Stimulated activated CD8-positive, alpha-beta memory T cell treated with anti-CD3 and anti-CD28 coated beads, Interleukin-2, amount 100 ng/mL, for 1 hour (primary cell): ENCODE measurements around the gene ATP23.

Source experiments
- DNase-seq, 2 donors: peaks; one replicate each; pipeline ENCODE4 v3.0.0-alpha.2; 2020; ENCODE audit warnings: low read depth in 2 of 2

The ATP23 gene

DNA sequence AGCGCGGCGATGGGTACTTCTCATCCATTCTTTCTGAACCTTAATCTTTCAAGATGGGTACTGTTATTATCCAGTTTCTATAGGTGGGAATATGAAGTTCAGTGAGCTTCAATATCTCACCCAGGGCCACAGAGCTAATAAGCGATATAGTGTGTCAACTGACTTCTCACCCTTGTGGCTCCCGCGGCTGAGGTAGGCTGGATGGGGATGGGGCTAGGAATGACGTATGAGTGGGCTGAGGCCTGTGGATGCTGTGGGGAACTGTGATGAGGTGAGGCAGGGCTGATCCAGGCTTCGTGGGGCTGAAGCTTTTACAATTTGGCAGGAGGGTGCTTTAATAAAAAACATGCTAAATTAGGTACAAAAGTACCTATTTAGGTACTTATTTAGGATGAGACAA is 32.9 kb upstream of the ATP23 start:
- DNase-seq = no peak

DNA sequence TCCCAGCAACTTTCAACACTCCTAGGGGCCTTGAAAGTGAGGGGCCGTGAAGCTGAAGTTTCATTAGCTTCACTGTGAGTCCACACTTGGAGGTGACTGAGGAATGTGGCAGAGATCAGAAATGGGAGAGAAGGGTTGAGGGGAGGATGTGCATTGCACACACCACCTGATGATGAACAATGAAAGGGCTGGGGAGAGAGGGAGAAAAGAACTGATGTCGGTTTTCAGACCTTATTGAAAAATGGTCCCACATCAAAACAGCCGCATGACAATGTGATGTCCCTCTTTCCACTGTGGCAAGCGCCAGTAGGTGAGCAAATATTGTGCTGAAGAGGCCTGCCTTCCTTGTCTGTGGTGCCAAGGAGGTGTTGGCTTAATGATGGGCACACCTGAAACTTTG is 32.3 kb upstream of the ATP23 start:
- DNase-seq = no peak

DNA sequence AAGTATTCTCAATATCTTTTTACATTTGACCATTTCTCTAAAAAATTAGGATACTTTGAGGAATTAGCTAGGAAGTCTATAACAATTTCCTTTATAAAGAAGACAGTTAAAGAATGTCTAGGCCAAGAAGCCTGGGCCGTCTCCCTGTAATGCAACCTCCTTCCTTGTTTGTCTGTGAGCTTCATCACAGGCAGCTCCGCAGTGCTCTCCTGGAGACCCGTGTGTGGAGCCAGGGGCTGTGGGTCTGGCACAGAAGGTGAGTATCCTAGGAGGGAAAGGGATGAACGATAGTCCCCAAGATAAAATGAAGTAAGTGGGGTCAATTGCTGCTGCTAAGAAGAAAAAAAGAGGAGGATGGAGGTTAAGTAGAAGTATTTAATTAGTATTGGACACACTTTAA is 31.8 kb upstream of the ATP23 start:
- DNase-seq = no peak

DNA sequence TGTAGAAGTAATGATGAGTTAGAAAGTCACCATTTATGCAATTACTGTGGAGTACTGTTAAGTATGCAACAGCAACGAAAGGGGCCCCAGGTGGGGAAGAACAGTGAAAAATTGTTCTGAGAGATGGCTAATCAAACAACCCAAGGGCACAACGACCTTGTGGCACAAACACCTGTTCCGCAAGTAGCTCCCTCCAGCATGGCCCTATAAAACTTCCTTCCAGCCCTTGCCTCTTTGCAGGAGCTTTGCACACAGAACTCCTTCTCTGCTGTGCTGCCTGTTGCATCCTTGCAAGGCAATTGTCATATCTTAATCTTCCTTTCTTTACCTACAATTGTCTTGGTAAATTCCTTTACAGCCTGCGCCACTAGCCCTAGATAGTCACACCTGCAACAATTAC is 23.2 kb upstream of the ATP23 start:
- DNase-seq = no peak

DNA sequence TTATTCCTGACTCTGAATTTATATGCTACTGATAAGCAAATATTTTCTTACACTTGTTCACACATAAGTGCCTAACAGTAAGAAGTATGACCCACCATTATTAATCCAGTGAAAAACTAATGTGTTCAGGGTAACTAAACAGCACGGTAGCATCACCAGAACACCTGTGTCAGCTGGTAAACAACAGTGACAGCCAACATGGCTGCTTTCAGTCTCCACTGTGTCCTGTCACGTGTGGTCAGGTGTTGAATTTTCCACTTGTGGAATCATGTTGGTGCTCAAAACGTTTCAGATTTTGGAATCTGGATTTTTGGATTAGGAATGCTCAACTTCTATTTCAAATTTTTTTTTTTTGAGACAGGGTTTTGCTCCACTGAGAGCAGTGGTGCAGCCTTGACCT is 14.3 kb upstream of the ATP23 start:
- DNase-seq = no peak

DNA sequence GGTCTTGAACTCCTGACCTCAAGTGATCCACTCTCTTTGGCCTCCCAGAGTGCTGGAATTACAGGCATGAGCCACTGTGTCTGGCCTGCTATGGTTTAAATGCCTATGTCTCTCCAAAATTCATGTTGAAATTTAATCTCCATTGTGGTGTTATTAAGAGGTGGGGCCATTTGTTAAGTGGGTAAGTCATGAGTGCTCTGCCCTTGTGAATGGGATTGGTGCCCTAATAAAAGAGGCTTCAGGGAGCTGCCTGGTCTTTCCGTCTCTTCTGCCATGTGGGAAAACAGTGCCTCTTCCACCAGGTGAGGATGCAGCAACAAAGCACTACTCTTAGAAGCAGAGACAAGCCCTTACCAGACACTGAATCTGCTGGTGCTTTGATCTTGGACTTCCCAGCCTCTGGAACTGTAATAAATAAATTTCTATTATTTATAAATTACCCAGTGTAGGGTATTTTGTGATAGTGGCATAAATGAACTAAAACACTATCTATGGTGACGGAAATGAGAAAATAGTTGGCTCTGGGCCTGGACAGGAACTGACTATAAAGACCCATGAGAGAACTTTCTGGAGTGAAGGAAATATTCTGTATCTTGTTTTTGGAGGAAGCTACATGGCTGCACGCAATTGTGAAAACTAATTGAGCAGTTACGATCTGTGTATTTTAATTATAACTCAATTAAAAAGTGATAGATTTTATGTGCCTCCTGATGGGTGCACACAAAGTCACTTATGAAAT is 12.1 kb upstream of the ATP23 start:
- DNase-seq = no peak

DNA sequence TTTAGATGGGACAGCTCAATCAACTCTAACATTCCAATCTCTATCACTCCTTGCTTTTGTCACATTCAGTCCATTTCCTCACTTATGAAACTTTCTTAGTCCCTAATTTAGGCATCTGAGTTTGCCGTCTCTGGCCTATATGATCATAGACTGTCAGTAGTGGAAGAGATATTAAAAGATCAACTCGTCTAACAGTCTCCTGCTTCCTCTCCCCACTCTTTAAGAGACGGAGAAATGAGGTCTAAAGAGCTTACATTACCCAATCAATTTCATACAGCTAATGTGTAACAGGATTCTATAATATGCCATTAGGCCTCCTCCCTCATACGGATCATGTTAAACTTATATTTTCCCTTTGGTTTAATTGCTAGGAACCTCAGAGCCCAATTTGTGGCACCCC is 6.5 kb upstream of the ATP23 start:
- DNase-seq = no peak

DNA sequence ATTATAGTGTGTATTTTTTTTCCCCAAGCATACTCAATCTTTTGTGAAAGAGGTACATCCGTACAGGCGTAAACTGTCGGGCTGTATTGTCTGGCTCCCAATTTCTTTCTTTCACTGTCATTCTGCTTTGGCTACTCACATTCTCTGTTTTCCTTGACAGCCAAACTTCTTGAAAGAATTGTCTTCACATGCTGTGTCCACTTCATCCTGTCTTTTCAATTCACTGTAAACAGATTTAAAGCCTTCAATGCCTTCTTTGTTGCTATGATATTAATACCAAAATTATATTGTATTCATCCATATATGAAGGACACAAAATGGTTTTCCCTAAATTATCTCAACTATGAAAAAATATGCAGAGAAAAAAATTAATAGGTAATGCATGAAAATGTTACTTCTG is 6.0 kb upstream of the ATP23 start:
- DNase-seq = no peak

DNA sequence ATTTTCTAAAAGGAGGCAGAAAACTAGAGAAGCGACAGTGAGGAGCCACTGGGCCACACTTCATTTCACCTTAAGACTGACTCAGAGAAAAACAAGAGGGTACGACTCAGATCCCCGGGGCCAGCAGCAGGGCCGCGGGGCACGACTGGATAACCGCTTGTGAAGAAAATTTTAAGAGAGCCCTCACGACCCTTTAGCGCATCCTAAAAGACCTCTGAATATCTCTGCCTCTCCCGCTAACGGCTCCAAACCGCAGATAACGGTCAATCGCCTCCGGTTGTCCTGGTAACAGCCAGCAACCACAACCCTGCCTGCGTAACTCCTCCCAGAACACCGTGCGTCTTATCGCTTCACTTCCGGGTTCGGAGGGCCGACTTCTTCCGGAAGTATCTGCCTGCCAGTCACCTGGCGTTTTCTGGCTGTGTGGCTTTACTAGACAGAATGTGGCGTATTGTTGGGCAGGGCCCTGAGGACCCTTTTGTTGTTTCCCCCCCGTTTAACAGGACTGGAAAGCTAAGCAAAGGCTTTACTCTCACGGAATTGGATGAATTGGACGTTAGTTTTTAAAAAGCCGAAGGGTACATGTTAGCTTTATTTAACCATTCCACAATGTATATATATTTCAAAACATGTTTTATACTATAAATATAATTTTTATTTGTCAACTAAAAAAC is 5.4 kb upstream of the ATP23 start:
- peak; percentile 83 to 86 for DNase-seq

DNA sequence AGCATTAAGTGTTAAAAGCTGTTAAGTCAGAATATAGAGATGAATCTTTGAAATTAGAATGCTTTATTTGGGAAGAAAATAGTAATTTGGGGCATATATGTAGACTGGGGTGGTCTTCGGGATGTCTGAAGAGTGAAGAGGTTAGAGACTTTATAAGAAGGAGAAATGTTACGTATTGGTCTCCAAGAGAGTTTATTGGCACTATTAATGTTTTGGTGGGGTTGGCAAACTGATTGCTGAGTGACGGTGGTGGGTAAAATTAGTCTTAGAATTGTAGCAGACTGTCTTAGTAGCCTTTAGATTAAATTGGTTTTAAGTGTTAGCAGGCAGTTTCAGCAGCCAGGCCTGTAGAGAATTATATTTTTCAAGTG is 4.9 kb upstream of the ATP23 start:
- DNase-seq = no peak

DNA sequence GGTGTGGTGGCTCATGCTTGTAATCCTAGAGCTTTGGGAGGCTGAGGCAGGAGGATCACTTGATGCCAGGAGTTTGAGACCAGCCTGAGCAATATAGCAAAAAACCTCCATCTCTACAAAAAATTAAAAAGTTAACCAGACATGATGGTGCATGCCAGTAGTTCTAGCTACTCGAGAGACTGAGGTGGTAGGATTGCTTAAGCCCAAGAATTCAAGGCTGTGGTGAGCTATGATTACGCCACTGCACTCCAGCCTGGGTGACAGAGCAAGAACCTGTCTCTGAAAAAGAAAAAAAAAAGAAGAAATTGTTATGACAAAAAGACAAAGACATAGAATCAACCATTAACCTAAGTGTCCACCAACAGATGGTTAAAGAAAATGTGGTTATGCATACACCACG is 2.1 kb upstream of the ATP23 start:
- no peak for DNase-seq

DNA sequence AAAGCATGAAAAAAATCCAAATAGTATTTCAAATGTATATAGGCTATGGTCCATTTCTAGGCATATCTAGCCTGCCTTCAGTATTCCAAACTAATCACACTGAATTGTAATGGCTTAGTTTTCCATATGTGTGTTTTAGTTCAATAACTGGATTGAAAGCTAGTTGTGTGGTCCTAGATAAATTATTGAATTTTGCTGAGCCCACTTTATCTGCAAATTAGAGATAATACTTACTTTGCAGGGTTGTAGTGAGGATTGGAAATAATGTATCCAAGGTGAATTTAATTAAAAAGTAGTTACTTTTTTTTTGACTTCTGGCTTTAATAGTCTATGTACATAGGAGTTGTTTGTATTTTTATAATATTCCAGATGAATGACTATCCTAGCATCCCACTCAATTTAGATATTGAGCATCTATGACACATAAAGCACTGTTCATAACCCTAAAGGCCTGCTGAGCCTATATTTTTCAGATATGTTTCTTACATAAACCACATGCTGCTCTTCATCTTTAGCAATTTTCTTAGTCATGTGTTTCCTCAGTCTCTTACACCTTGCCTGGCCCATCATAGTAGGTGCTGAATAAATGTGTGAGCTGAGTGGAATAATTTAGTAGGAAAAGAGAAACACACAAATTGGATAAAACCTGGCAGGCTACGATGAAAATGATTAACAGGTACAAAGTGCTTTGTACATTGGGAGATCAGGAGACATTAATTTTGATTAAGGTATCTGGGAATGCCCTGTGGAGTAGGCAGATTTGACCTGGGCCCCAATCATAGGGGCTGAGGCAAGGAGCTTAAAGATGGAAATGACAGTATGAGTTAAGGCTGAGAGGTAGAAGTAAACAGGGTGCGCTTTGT is 1.1 kb upstream of the ATP23 start:
- no peak for DNase-seq

DNA sequence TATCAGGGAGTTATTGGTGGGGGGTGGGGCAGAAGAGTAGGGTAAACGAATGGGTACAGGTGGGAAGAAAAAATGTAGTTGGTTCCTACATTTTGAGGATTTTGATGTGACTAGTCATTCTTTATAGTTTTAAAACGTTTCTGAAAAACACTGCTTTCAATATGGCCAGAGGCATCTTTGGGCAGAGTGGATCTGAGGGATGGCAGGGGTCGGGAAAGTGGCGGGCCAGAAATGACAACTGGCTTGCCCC is 527 bp upstream of the ATP23 start:
- DNase-seq = no peak

DNA sequence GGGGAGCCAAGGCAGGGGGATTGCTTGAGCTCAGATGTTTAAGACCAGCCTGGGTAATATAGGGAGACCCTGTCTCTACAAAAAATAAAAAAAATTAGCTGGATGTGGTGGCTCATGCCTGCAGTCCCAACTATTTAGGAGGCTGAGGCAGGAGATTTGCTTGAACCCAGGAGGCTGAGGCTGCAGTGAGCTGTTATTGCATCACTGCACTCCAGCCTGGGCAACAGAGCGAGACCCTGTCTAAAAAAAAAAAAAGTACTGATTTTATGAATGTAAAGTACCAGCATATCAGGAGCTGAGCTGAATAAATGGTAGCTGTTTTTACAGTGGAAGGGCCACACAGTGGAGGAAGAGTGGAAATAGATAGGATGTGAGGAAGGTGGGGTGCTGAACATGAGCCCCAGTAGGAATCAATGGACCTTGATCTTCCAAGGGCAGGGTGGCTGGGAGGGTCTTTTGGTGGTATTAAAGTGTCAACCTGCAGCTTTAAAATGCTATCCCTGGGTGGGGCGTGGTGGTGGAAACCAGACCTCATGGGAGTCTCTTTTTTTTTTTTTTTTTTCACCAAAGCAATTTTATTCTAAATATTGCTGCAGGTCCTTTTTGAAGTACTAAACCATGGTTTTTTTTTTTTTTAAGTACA is 2.2 kb downstream of the ATP23 start:
- no peak for DNase-seq

DNA sequence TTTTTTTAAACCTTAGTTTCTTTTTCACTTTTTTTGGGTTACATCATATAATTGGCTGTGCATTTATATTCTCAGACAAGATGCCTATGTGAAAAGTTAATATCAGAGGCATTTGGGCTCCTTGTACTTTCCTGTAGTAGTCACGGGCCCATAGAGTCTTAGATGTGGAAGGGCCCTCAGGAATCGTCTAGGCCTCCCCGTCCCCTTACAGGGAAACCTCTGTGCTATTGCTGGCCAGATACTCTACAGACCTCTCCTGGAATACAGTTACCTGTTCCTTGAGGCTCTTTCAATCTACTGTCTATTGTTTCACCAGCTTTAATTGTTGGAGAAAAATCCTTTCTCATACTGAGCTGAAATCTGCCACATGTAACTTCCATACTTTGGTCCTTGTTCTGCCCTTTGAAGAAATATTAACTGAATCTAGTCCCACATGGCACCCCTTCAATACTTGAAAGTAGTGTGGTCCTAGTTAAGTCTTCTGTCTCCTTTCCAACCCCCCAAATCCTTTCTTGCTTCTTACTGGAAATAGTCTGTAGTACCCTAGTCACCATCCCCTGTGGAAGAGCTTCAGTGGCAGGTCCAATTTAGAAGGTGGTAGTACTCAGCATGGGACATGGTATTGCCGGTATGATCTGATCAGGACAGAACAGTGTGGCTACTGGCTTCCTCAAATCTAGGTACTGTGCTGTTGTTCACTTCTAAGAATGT is 3.1 kb downstream of the ATP23 start:
- DNase-seq = no peak

DNA sequence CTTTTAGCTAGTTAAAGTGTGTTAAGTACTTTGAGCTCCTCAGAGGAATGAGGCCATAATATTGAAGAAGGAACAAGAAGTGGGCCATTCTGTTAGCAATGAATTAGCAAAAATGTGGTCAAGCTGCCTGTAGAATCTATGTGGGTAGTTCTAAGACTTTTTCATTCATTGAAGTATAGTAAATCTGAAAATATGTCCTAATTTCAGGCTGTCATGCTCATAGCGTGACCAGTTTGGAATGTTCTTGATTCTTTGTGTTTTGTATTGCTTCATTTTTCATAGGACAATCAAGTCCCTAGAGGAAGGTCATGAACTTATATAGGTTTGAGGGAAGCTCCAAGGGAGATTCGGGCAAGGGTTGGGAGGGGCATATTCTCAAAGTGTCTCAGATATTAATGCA is 11.4 kb downstream of the ATP23 start:
- DNase-seq = no peak

DNA sequence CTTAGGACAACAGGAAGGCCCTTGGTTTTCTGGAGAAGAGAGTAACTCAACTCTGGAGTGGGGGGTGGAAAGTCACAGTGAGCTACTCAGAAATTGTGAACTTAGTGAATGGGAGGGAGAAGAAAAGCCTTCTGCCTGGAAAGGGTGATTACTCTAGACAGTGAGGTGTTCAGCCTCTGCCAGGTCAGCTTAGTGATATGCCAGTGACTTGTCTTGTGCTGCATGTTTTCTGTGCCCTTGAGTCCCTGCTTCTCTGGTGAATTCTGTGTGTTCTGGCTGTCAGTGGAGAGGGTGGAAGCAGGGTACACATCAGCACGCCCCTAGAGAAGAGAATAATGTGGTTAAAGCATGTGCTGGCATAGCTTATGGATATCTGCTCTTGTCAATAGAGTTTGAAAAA is 13.4 kb downstream of the ATP23 start:
- no peak for DNase-seq

DNA sequence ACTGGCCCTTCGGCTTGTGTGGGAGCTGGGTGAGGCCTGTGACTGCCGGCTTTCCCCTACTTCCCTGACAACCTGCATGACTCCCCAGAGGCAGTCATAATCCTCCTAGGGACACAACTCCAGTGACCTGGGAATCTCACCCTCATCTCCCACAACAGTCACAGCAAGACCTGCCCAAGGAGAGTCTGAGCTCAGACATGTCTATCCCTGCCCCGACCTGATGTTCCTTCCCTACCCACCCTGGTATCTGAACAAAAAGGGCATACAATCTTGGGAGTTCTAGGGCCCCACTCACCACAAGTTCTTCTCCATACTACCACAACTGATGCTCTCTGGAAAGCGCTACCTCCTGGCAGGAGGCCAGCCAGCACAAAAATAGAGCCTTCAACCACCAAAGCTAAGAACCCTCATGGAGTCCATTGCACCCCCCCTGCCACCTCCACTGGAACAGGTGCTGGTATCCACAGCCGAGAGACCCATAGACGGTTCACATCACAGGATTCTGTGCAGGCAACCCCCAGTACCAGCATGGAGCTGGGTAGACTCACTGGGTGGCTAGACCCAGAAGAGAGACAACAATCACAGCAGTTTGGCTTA is 16.8 kb downstream of the ATP23 start:
- DNase-seq = no peak

DNA sequence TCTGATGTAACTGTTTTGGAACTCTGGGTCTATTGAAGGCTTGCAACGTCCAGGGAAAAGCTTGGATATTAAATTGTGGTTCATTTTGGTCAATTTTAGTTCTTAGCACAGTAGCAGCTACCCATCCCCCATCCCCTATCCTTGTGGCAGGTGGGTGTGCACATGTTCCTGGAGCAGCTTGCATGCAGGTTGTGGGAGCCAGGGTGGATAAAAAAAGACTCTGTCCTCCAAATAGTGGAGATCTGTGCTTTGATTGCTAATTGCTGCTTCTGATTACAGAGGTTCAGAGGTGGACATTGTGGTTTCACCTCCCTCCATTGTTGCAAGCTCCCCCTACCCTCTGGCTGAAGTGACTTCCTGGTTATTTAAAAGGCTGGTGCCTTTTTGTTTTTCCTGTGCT is 23.1 kb downstream of the ATP23 start:
- DNase-seq = no peak

DNA sequence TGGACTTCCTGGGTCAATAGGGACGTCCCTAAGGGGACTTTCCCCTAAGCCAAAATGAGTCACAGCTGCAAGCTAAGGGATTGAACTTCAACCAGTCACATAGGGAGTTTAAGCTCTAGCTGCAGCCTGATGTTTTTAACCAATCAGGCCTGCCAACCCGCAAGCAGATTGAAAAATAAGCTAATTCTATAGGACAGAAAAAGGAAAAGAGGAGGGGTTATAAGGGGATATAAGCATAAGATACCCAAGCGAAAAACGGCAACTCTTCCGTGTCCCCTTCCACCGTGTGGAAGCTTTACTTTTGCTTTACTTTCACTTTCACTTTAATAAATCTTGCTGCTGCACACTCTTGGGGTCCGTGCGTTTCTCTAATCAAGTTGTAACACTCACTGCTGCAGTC is 24.4 kb downstream of the ATP23 start:
- DNase-seq = no peak

DNA sequence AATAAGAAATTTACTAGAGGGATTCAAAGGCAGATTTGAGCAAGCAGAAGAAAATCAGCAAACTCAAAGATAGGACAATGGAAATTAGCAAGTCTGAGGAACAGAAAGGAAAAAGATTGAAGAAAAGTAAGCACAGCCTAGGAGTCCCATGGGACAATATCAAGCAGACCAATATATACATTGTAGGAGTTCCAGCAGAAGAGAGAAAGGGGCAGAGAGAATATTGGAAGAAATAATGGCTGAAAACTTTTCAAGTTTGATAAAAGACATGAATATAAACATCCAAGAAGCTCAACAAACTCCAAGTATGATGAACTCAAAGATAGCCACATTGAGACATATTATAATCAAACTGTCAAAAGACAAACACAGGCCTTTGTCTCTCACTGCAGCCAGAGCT is 25.2 kb downstream of the ATP23 start:
- DNase-seq = no peak
